Aorta (tissue), 5 donors: ENCODE measurements around the gene TATDN2. TPM values are rescaled to one million over a fixed set of nuclear protein-coding genes. Genes with fewer than 3 reads are reported as not detected.

ENCODE experiments used
- ATAC-seq: fragments of 200-7000 bp; cut with Tn5 transposase; one replicate; pipeline ENCODE4 v1.9.1; 2022; ENCODE audit warnings: moderate library complexity; ENCODE audit not compliant: low FRiP score
- DNase-seq, 2 donors: peaks; one replicate each; pipeline ENCODE4 v3.0.0-alpha.2; 2020
- H3K27ac ChIP-seq, 2 donors: one replicate each; pipeline ENCODE4 v1.5.1; 2013; ENCODE audit warnings: low read length in 2 of 2, mild to moderate bottlenecking in 2 of 2, moderate library complexity in 2 of 2, control low read depth in 1 of 2, inconsistent platforms in 1 of 2, low read depth in 1 of 2
- H3K27me3 ChIP-seq, 2 donors: one replicate each; pipeline ENCODE4 v1.6.1; 2013; ENCODE audit warnings: control low read depth in 1 of 2, low read length in 1 of 2, mild to moderate bottlenecking in 1 of 2, moderate library complexity in 1 of 2; ENCODE audit not compliant: insufficient read depth in 2 of 2, control insufficient read depth in 1 of 2
- H3K36me3 ChIP-seq, 2 donors: one replicate each; pipeline ENCODE4 v1.6.1; 2013; ENCODE audit warnings: control low read depth in 1 of 2, low read length in 1 of 2, mild to moderate bottlenecking in 1 of 2; ENCODE audit not compliant: insufficient read depth in 2 of 2, control insufficient read depth in 1 of 2
- H3K4me1 ChIP-seq, 2 donors: one replicate each; pipeline ENCODE4 v1.6.1; 2013; ENCODE audit warnings: low read length in 2 of 2, control low read depth in 1 of 2, mild to moderate bottlenecking in 1 of 2, moderate library complexity in 1 of 2; ENCODE audit not compliant: insufficient read depth in 2 of 2, control insufficient read depth in 1 of 2
- H3K4me3 ChIP-seq, 2 donors: one replicate each; pipeline ENCODE4 v1.5.1; 2013; ENCODE audit warnings: low read length in 2 of 2, control low read depth in 1 of 2, mild to moderate bottlenecking in 1 of 2
- H3K9me3 ChIP-seq: one replicate; pipeline ENCODE4 v1.6.1; 2013; ENCODE audit warnings: mild to moderate bottlenecking, low read length; ENCODE audit not compliant: control insufficient read depth
- WGBS, 2 donors: extraction: QIAGEN DNeasy Blood & Tissue Kit; methylation state at CpG; one replicate each; pipeline ENCODE4 v1.1.7; 2013; 5-methylcytosine and 5-hydroxymethylcytosine counted together
- intact Hi-C, 2 donors: fragments of 100-400 bp; cut with DNase I; formaldehyde crosslinking; loops; one replicate each; pipeline versions ENCODE4 v1.14.2 to v1.15.0; 2022
- polyA plus RNA-seq, 2 donors: library from polyadenylated mRNA; stranded (reverse); fragments of 200-250 nt; gene quantifications; one replicate each; pipeline ENCODE4 v1.2.3, GENCODE V29; 2013
- total RNA-seq, 2 donors: library from RNA; stranded (reverse); fragmentation: NEBNext Ultra II Directional; extraction: Animal tissue kit (Norgen Biotek cat#: 25700); gene quantifications; one replicate each; pipeline ENCODE4 v1.2.1, GENCODE V29; 2021
- donor health status: healthy with polysubstance abuse.
- donor health status: Bipolar disorder and iron deficiency.
- donor health status: DM: no; HTN: no; CAD: no.
- donor health status: DM: no; HTN: no; CAD: no.
- donor health status: DM: yes; HTN: yes; CAD: no.

The TATDN2 gene
- total and polyA plus RNA-seq, 4 donors: 14.0 to 36.3 (median 22.6) TPM

DNA sequence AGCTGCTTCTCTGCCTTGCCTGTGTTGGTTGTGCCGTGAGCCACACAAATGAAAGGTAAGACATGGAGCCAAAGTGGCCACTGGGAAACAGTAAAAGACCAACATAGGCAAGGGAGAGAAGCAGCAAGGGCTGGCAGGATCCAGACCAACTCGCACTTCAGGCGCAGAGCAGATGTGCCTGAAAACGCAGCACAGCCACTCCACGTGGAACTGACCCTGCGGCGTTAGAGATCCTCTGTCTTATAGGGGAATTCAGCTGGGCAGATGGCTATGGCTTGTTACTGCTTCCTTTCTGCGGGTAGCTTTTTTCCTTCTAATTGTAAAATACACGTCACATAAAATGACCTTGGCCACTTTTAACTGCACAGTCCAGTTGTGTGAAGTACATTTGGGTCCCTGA is 54.8 kb downstream of the TATDN2 start:
- H3K4me3 ChIP-seq: no peak overlapping the region
- H3K9me3 ChIP-seq: no peaks in the 10 kb centered on the region
- H3K27ac ChIP-seq: no peak overlapping the region
- DNase-seq: no peak
- intact Hi-C loops: no loop called here
- no peaks in the 10 kb centered on the region for H3K27me3 ChIP-seq
- H3K4me1 ChIP-seq: no peaks in the 10 kb centered on the region
- peaks cover 19 to 26% of the 10 kb centered on the region in 2 donors for H3K36me3 ChIP-seq
- 85 to 88% methylated on average over 9 of the region's 9 CpGs for WGBS, 2 donors
- no peak for ATAC-seq

- Histone ChIP-seq H3K4me3 (no peak overlapping the region), H3K36me3 (peaks cover 19 to 26% of the 10 kb centered on the region in 2 donors), H3K4me1 (no peaks in the 10 kb centered on the region), H3K9me3 (no peaks in the 10 kb centered on the region), H3K27ac (no peak overlapping the region), H3K27me3 (no peaks in the 10 kb centered on the region)
- no peak for DNase-seq
- intact Hi-C loops: no loop called here
- ATAC-seq: no peak
- 79 to 82% methylated on average over 8 of the region's 8 CpGs for WGBS, 2 donors
Measured at GRCh38 chr3:10303785-10304184, 55.5 kb downstream of the TATDN2 start.

GRCh38 chr3:10304905-10305304 is 56.6 kb downstream of the TATDN2 start:
- Histone ChIP-seq H3K27me3 (no peaks in the 10 kb centered on the region), H3K36me3 (peaks cover 18 to 28% of the 10 kb centered on the region in 2 donors), H3K9me3 (no peaks in the 10 kb centered on the region), H3K4me1 (no peaks in the 10 kb centered on the region), H3K4me3 (no peak overlapping the region), H3K27ac (no peak overlapping the region)
- DNase-seq (no peak), ATAC-seq (no peak)
- intact Hi-C loops: no loop called here
- 85 to 92% methylated on average over 7 to 8 of the region's 8 CpGs for WGBS, 2 donors

DNA sequence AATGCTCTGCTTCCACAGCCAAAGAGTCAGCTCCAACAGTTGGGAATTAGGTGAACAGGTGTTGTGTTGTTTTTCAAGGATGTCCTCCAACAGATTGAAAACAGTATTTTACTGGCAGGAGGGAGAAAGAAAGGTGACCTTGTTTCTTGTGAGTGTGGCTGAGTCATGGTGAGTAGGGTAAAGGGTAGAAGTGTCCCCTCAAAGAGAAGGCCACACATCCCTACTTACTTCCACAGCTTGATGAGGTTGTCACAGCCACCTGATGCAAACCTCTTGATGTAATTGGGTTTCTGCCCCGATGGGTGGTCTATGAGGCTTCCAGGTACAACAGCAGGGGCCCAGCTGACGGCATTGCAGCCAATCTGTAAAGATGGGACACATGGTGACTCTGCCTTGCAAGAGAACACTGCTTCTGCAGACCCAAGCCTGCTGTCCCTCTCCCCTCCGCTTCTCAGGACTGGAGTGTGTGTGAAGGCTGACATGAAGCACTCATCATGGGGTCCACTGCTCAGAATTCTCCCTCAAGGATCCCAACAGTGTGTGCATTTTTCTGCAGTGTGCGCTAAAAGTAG is 57.2 kb downstream of the TATDN2 start:
- Histone ChIP-seq H3K27me3 (no peaks in the 10 kb centered on the region), H3K36me3 (peaks cover 16 to 30% of the 10 kb centered on the region in 2 donors), H3K9me3 (no peaks in the 10 kb centered on the region), H3K27ac (no peak overlapping the region), H3K4me1 (no peaks in the 10 kb centered on the region), H3K4me3 (no peak overlapping the region)
- ATAC-seq: no peak
- intact Hi-C loops: no loop called here
- DNase-seq: no peak
- 92 to 96% methylated on average over 4 of the region's 4 CpGs for WGBS, 2 donors

GRCh38 chr3:10306156-10306555 is 57.9 kb downstream of the TATDN2 start:
- DNase-seq (no peak), ATAC-seq (no peak)
- Histone ChIP-seq H3K27me3 (no peaks in the 10 kb centered on the region), H3K4me3 (no peak overlapping the region), H3K4me1 (no peaks in the 10 kb centered on the region), H3K27ac (no peak overlapping the region), H3K36me3 (peaks cover 16 to 27% of the 10 kb centered on the region in 2 donors), H3K9me3 (no peaks in the 10 kb centered on the region)
- intact Hi-C loops: no loop called here
- 78 to 81% methylated on average over 3 of the region's 3 CpGs for WGBS, 2 donors

- Histone ChIP-seq H3K27me3 (no peaks in the 10 kb centered on the region), H3K4me1 (no peaks in the 10 kb centered on the region), H3K36me3 (peaks cover 6 to 27% of the 10 kb centered on the region in 2 donors), H3K4me3 (no peak overlapping the region), H3K27ac (no peak overlapping the region), H3K9me3 (no peaks in the 10 kb centered on the region)
- ATAC-seq: no peak
- intact Hi-C loops: no loop called here
- WGBS, 2 donors: 93 to 97% methylated on average over 7 of the region's 7 CpGs
- DNase-seq: no peak
Measured at GRCh38 chr3:10308678-10309077, 60.4 kb downstream of the TATDN2 start.

GRCh38 chr3:10309736-10310135 is 61.5 kb downstream of the TATDN2 start:
- no peak overlapping the region for H3K4me3 ChIP-seq
- H3K4me1 ChIP-seq: no peaks in the 10 kb centered on the region
- no peak overlapping the region for H3K27ac ChIP-seq
- DNase-seq: no peak
- H3K36me3 ChIP-seq: peaks cover 3 to 24% of the 10 kb centered on the region in 2 donors
- no peaks in the 10 kb centered on the region for H3K27me3 ChIP-seq
- WGBS, 2 donors: 60 to 62% methylated on average over 4 of the region's 4 CpGs
- intact Hi-C loops: no loop called here
- ATAC-seq: no peak
- H3K9me3 ChIP-seq: no peaks in the 10 kb centered on the region

- Histone ChIP-seq H3K27ac (no peak overlapping the region), H3K9me3 (no peaks in the 10 kb centered on the region), H3K27me3 (no peaks in the 10 kb centered on the region), H3K4me3 (no peak overlapping the region), H3K4me1 (no peaks in the 10 kb centered on the region), H3K36me3 (peaks cover 3 to 23% of the 10 kb centered on the region in 2 donors)
- intact Hi-C loops: no loop called here
- WGBS, 2 donors: 88 to 89% methylated on average over 2 of the region's 2 CpGs
- DNase-seq (no peak), ATAC-seq (no peak)
Measured at GRCh38 chr3:10310578-10310977, 62.3 kb downstream of the TATDN2 start.

GRCh38 chr3:10311710-10312109 is 63.5 kb downstream of the TATDN2 start:
- 83 to 86% methylated on average over 13 of the region's 13 CpGs for WGBS, 2 donors
- intact Hi-C loops: no loop called here
- H3K36me3 ChIP-seq: peaks cover 0 to 27% of the 10 kb centered on the region in 2 donors

More at GRCh38 chr3:10311710-10312109, 63.5 kb downstream of the TATDN2 start:
- Histone ChIP-seq H3K4me3 (no peak overlapping the region), H3K4me1 (no peaks in the 10 kb centered on the region), H3K27ac (no peak overlapping the region), H3K9me3 (no peaks in the 10 kb centered on the region), H3K27me3 (no peaks in the 10 kb centered on the region)
- ATAC-seq: no peak
- no peak for DNase-seq
